HG02798 (cell line): ENCODE measurements around the gene ANKZF1.

Experiments used
- ATAC-seq: cut with Tn5 transposase; IDR thresholded peaks from one replicate; pipeline ENCODE4 v1.9.1; 2021; ENCODE audit warnings: mild to moderate bottlenecking; ENCODE audit not compliant: unreplicated experiment, poor library complexity

Gene ANKZF1

GRCh38 chr2:219280651-219281050 lies 51.0 kb downstream of the ANKZF1 start:
- ATAC-seq: no peak

GRCh38 chr2:219281588-219281987 lies 52.0 kb downstream of the ANKZF1 start:
- ATAC-seq: no peak

- no peak for ATAC-seq
These were observed 52.8 kb downstream of the ANKZF1 start for GRCh38 chr2:219282375-219282774.

GRCh38 chr2:219282943-219283581 lies 53.5 kb downstream of the ANKZF1 start:
- no peak for ATAC-seq

- no peak for ATAC-seq
These were observed 55.1 kb downstream of the ANKZF1 start for GRCh38 chr2:219284501-219285372.

- no peak for ATAC-seq
These were observed 55.7 kb downstream of the ANKZF1 start for GRCh38 chr2:219285373-219285735.

- ATAC-seq: no peak
These were observed 56.4 kb downstream of the ANKZF1 start for GRCh38 chr2:219285894-219286425.
